Measurements from ENCODE around the gene CTNNA1.

DNA sequence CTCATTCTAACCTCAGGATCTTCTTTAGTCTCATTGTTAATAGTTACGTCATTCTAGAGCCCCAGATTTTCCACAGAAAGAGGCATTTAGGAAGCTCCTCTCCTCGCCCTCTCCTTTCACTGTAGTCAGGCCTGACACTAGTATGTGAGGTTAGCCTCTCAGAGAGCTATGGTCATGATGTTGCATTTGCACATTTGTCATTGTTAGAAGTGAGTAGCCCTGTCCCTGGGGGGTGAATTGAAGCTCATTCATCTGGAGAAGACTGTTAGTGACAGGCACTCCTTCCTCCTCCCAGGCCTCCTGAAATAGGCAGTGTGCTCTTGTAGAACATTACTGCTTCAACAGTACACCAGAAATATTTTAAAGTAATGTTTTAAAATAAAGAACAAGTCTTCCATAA, 148.5 kb downstream of the CTNNA1 start:
- no peak for TF ChIP-seq YY1 (IDR thresholded peaks at IDR 0.05; ENCODE audit: insufficient read depth, insufficient read length)
- no peak for TF ChIP-seq ZNF274 (IDR thresholded peaks at IDR 0.05; ENCODE audit: low read depth, low read length)
- TF ChIP-seq SUZ12 (IDR thresholded peaks at IDR 0.05; ENCODE audit: extremely low read depth, insufficient read depth, insufficient read length), result no peak
